BE2C (cell line): ENCODE data around the gene DOK5.

ENCODE experiments used
- DNase-seq: peaks from one replicate; pipeline ENCODE4 v3.0.0-alpha.2; 2020
- H3K27me3 ChIP-seq: fragments of 250-450 bp; sonication (Bioruptor Pico); 2 replicates; pipeline ENCODE4 v1.5.1; 2020; ENCODE audit warnings: mild to moderate bottlenecking
- H3K36me3 ChIP-seq: fragments of 250-450 bp; sonication (Bioruptor Pico); 2 replicates; pipeline ENCODE4 v1.5.1; 2020; ENCODE audit warnings: mild to moderate bottlenecking
- H3K4me1 ChIP-seq: fragments of 250-450 bp; sonication (Bioruptor Pico); 2 replicates; pipeline ENCODE4 v1.5.1; 2020
- H3K4me3 ChIP-seq: 2 replicates; pipeline ENCODE4 v1.5.1; 2011; ENCODE audit warnings: low read depth, low read length
- H3K9me3 ChIP-seq: fragments of 250-450 bp; sonication (Bioruptor Pico); 2 replicates; pipeline ENCODE4 v1.5.1; 2020
- CTCF ChIP-seq: IDR thresholded peaks from 2 replicates; pipeline ENCODE4 v1.5.1; 2012; ENCODE audit warnings: mild to moderate bottlenecking, low read depth, low read length

Gene DOK5

GRCh38 chr20:54550776-54551396 is 75.5 kb downstream of the DOK5 start:
- Histone ChIP-seq H3K9me3 (no peaks in the 10 kb centered on the region), H3K36me3 (no peaks in the 10 kb centered on the region), H3K4me1 (no peaks in the 10 kb centered on the region), H3K27me3 (no peaks in the 10 kb centered on the region), H3K4me3 (no peak overlapping the region)
- no peak for TF ChIP-seq CTCF
- DNase-seq: no peak

- Histone ChIP-seq H3K9me3 (no peaks in the 10 kb centered on the region), H3K4me1 (no peaks in the 10 kb centered on the region), H3K27me3 (no peaks in the 10 kb centered on the region; the same call in 1 of the 2 replicates), H3K36me3 (no peaks in the 10 kb centered on the region), H3K4me3 (no peak overlapping the region)
- no peak for TF ChIP-seq CTCF
- DNase-seq: no peak
These were observed 78.6 kb downstream of the DOK5 start for GRCh38 chr20:54554006-54554405.

- Histone ChIP-seq H3K4me3 (no peak overlapping the region), H3K9me3 (no peaks in the 10 kb centered on the region), H3K27me3 (no peaks in the 10 kb centered on the region; the same call in 1 of the 2 replicates), H3K4me1 (no peaks in the 10 kb centered on the region), H3K36me3 (no peaks in the 10 kb centered on the region)
- no peak for TF ChIP-seq CTCF
- no peak for DNase-seq
These were observed 79.8 kb downstream of the DOK5 start for GRCh38 chr20:54555150-54555549.

GRCh38 chr20:54556406-54556805 is 81.0 kb downstream of the DOK5 start:
- no peaks in the 10 kb centered on the region for H3K4me1 ChIP-seq
- H3K36me3 ChIP-seq: no peaks in the 10 kb centered on the region
- H3K27me3 ChIP-seq: no peaks in the 10 kb centered on the region; the same call in 1 of the 2 replicates
- H3K9me3 ChIP-seq: no peaks in the 10 kb centered on the region
- TF ChIP-seq CTCF: no peak
- DNase-seq: no peak
- no peak overlapping the region for H3K4me3 ChIP-seq

- Histone ChIP-seq H3K27me3 (no peaks in the 10 kb centered on the region; the same call in 1 of the 2 replicates), H3K9me3 (no peaks in the 10 kb centered on the region), H3K4me3 (no peak overlapping the region), H3K4me1 (no peaks in the 10 kb centered on the region), H3K36me3 (no peaks in the 10 kb centered on the region)
- no peak for DNase-seq
- no peak for TF ChIP-seq CTCF
These were observed 82.6 kb downstream of the DOK5 start for GRCh38 chr20:54557806-54558590.

- no peak for TF ChIP-seq CTCF
- no peaks in the 10 kb centered on the region for H3K36me3 ChIP-seq
- no peaks in the 10 kb centered on the region for H3K9me3 ChIP-seq
- no peaks in the 10 kb centered on the region for H3K4me1 ChIP-seq
- H3K27me3 ChIP-seq: no peaks in the 10 kb centered on the region; the same call in 1 of the 2 replicates
- no peak overlapping the region for H3K4me3 ChIP-seq
- no peak for DNase-seq
These were observed 84.5 kb downstream of the DOK5 start for GRCh38 chr20:54559890-54560289.
